ENCODE results near the gene FOXP2. TPM values are rescaled to one million over a fixed set of nuclear protein-coding genes. Genes with fewer than 3 reads are reported as not detected.

FOXP2 gene
- total RNA-seq, 3 donors from 2014 or later: 5.9 to 21.3 (median 11.1) TPM

- Histone ChIP-seq H3K36me3 (no peaks in the 10 kb centered on the region), H3K9me3 (no peaks in the 10 kb centered on the region), H3K4me1 (no peaks in the 10 kb centered on the region), H3K27me3 (no peaks in the 10 kb centered on the region), H3K4me3 (no peak overlapping the region), H3K27ac (no peak overlapping the region)
- no peak for TF ChIP-seq CTCF (IDR thresholded peaks at IDR 0.05)
- no peak for TF ChIP-seq POLR2AphosphoS5 (IDR thresholded peaks at IDR 0.05)
- TF ChIP-seq POLR2A (IDR thresholded peaks at IDR 0.05): no peak
- DNase-seq (ENCODE audit: low spot score in 2 of 2): no peak
- intact Hi-C loops (cut with DNase I; ENCODE audit: low total_unique reads): no loop called here
Measured at GRCh38 chr7:114472896-114473512, 58.4 kb downstream of the FOXP2 start.

DNA sequence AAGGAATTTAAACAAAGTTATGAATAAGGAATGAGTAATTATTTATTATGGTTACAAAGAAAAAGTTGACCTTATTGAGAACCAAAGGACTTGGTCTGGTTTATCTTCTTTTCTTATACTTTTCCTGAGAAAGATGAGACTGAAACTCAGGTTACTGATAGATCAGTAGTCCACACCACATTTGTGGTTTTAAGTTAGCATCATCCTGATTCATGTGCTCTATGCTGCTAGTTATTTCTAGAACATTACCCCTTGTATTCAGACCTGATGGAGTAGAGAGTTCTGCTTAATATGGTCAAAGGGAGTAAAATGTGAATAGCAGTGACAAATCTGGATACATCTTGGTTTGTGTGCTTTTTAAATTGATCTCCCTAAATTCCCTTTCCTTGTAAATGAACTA, 63.8 kb downstream of the FOXP2 start:
- intact Hi-C loops (cut with DNase I; ENCODE audit: low total_unique reads): no loop called here

DNA sequence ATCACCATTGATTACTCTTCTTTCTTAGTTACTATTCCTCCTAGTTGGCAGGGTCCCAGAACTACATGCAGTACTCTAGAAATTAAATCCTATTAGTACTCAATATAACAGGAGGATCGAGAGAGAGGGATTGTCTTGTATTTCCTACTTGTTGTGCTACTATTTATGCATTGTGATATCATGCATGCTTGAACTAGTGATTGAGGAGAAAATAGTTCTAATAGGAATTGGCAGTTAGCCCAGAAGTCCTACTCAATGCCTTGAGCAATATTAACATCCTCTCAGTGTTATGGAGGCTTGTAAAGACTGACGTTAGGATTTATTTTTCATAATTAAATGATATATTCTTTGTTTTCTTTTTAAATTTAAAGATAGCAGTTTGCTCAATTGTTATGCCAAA, 67.4 kb downstream of the FOXP2 start:
- no peaks in the 10 kb centered on the region for H3K4me1 ChIP-seq
- H3K4me3 ChIP-seq: no peak overlapping the region
- TF ChIP-seq POLR2A (IDR thresholded peaks at IDR 0.05) (no peak), CTCF (IDR thresholded peaks at IDR 0.05) (no peak)
- H3K27ac ChIP-seq: no peak overlapping the region
- DNase-seq (ENCODE audit: low spot score in 2 of 2): no peak
- H3K36me3 ChIP-seq: peaks cover 5% of the 10 kb centered on the region
- intact Hi-C loops (cut with DNase I; ENCODE audit: low total_unique reads): no loop called here
- H3K9me3 ChIP-seq: peaks cover 5% of the 10 kb centered on the region in 2 donors
- H3K27me3 ChIP-seq: no peaks in the 10 kb centered on the region

More for the DNA sequence above, 63.8 kb downstream of the FOXP2 start:
- Histone ChIP-seq H3K27ac (no peak overlapping the region), H3K4me3 (no peak overlapping the region), H3K9me3 (no peaks in the 10 kb centered on the region), H3K27me3 (no peaks in the 10 kb centered on the region), H3K4me1 (no peaks in the 10 kb centered on the region), H3K36me3 (no peaks in the 10 kb centered on the region)
- DNase-seq (ENCODE audit: low spot score in 2 of 2): no peak
- TF ChIP-seq POLR2AphosphoS5 (IDR thresholded peaks at IDR 0.05): no peak
- TF ChIP-seq CTCF (IDR thresholded peaks at IDR 0.05): no peak
- TF ChIP-seq POLR2A (IDR thresholded peaks at IDR 0.05): no peak

- TF ChIP-seq CTCF (IDR thresholded peaks at IDR 0.05): no peak
- H3K4me3 ChIP-seq: no peak overlapping the region
- no peak overlapping the region for H3K27ac ChIP-seq
- H3K4me1 ChIP-seq: no peaks in the 10 kb centered on the region
- H3K36me3 ChIP-seq: peaks cover 5% of the 10 kb centered on the region
- intact Hi-C loops (cut with DNase I; ENCODE audit: low total_unique reads): no loop called here
- DNase-seq (ENCODE audit: low spot score in 2 of 2): no peak
- no peaks in the 10 kb centered on the region for H3K27me3 ChIP-seq
- peaks cover 12 to 16% of the 10 kb centered on the region in 2 donors for H3K9me3 ChIP-seq
Measured at GRCh38 chr7:114484226-114484625, 69.6 kb downstream of the FOXP2 start.

GRCh38 chr7:114487174-114487573, 72.6 kb downstream of the FOXP2 start:
- Histone ChIP-seq H3K36me3 (peaks cover 5% of the 10 kb centered on the region), H3K4me1 (no peaks in the 10 kb centered on the region), H3K27ac (no peak overlapping the region), H3K27me3 (no peaks in the 10 kb centered on the region), H3K4me3 (no peak overlapping the region), H3K9me3 (peaks cover 12 to 16% of the 10 kb centered on the region in 2 donors)
- no peak for DNase-seq (ENCODE audit: low spot score in 2 of 2)
- intact Hi-C loops (cut with DNase I; ENCODE audit: low total_unique reads): no loop called here
- TF ChIP-seq POLR2AphosphoS5 (IDR thresholded peaks at IDR 0.05) (no peak), POLR2A (IDR thresholded peaks at IDR 0.05) (no peak), CTCF (IDR thresholded peaks at IDR 0.05) (no peak)
